GM21528 (cell line): ENCODE data around the gene PCF11.
"Not testable (repeated sequence)": the region's sequence is repeated elsewhere in the genome, so short reads cannot be mapped to it uniquely, and the experiment has no call there.

Source experiments
- ATAC-seq: cut with Tn5 transposase; IDR thresholded peaks from one replicate; pipeline ENCODE4 v1.9.1; 2021; ENCODE audit warnings: mild to moderate bottlenecking, moderate library complexity; ENCODE audit not compliant: unreplicated experiment, low FRiP score

PCF11 gene

DNA sequence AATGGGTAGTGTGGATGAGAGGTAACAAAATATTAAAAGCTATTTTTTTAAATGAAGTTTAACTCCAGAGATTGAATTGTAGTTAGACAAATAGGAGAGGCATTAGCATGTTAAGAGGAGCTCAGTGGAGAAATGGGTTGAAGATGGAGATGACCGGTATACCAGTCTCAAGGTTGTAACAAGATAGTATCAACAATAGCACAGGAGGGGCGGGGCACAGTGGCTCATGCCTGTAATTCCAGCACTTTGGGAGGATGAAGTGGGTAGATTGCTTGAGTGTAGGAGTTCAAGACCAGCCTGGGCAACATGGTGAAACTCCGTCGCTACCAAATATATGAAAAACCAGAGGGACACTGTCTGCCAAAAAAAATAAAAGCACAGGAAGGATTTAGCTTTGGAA lies 30.5 kb downstream of the PCF11 start:
- no peak for ATAC-seq

DNA sequence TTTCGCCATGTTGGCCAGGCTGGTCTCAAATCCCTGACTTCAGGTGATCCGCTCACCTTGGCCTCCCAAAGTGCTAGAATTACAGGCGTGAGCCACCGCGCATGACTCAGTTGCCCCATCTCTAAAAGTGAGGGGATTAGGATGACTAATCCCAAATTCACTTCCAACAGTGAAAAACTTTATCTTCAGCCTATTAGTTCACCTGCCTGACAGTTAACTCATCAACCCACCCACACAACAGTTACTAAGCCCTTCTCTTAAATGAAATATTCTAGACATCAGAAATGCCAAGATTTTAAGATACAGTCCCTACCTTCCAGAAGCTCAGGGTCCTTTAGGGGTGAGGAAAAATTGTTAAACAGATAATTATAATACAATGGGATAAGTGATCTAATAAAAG lies 34.6 kb downstream of the PCF11 start:
- no peak for ATAC-seq

DNA sequence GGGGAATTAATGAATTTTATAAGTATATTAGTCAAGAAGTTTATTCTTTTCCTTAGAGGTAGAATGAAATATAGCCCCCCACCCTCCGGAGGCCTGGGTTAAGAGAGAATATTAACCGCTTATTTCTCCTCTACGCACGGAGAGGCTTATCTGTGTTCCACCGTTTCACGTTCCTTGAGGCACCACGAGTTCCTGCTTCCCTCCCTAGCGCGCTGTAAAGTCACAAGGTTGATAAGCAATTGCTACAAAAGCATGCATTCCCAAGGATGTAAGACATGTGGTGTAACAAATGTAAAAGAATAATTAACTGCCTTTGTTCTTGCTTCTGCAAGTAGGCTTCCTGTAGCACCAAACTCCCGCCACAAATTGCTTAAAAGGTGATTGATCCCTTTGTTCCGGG lies 35.1 kb downstream of the PCF11 start:
- no peak for ATAC-seq

DNA sequence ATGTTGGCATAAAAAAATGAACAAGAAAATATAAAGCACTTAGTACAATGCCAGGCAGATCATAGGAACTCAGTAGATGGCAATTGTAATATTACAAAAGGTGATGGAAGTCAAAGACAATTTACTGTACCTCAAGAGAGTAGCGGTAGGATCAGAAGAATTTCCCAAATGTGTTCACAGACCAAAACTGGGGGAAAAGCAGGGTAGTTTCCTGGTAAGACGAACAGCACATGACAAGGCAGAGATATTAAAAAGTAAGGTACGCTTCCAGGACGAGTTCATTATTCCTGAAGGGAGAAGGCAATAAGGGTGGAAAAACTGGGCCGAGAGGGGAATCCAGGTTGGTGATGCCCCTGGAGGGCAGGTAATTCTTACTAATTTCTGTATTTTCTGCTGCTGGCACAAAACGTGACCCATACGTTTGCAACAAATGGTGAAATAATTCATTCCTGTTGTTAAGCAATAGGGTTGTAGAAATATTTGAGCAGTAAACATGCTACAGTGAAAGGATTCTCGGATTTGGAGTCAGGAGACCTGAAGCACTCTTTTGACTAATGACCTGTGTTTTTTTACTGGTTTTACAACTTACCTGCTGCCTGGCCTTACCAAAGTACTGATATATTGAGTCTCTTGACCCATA lies 35.8 kb downstream of the PCF11 start:
- ATAC-seq: no peak

DNA sequence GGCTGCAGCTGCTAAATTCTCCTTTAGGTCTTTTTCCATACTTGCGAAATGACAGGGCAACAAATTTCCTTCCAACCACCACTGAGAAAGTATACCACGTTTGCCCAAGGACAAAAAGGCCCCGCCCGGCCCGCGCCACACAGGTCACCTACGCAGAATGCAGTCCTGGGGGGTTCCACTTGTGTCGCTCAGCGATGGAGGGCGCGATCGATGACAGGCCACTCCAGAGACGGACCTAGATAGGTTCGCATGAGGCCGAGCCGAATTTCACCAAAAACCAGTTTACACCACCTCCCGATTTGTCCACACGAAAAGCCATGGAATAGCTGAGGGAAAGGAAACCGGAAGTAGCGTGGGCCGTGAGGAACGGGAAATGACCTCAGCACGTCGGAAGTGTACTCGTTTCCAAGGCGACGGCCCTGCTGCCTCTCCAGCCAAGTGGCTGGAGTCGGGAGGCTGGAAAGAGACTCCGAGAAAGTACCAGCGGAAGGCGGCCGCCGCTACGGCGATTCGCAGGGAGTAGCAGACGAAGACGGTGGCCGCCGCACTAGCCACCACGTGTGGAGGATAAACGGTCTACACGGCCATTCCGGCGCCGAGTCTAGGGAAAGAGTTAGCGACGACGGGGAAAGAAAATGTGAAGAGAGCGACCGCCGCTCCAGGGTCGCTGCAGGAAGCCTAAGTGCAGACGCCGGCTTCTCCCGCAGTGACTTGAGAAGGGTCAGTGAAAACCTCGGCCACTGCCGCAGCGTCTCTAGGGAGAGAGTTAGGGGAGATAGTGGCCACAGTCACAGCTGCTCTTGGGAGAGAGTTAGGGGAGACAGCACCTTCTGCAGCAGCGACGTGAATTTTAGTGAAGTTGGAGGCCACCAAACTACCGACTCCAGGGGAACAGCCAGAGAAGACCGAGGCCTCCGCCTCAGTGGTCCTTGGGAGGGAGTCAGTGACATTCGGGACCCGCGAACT lies 36.7 kb downstream of the PCF11 start, which contains the start of gene ANKRD42:
Gene ANKRD42 (plus strand): TSS at position 398 of the 966 bp plus-strand sequence. CDS start 959 bp downstream, outside the sequence.
- ATAC-seq: peak; percentile 96

DNA sequence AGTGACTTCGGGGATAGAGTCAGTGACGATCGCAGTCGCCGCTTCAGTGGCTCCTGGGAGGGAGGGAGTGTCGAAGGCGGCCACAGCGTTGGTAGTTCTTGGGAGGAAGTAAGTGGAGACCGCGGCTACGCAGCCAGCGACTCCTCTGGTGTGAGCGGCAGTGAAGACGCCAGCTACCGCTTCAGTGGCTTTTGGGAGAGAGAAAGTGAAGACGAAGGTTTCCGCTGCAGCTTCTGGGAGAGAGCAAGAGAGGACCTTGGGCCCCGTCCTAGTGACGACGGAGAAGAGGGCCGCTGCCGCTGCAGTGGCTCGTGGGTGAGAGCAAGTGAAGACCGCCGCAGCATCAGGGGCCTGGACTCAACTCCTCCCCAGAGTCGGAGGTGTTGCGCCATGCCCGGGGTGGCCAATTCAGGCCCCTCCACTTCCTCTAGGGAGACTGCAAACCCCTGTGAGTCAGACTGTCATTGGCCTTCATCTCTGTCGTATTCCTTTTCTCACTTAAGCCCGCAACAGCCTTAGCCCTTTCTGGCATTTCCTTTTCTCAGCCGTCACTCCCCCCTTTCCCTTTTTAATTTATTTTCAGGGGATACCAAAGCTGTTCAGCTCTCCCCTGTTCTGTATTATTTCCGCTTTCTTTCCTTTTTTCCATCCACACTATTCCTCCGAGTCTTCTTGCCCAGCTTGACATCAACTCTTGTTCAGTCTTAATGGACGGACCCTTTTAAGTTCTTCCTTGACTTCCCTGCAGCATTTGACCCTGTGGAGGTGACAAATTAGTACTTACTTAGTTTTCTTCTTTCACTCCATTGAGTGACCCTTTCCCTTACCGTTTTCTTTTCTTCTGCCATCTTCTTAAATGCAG lies 37.6 kb downstream of the PCF11 start:
- peak; percentile 72 for ATAC-seq

DNA sequence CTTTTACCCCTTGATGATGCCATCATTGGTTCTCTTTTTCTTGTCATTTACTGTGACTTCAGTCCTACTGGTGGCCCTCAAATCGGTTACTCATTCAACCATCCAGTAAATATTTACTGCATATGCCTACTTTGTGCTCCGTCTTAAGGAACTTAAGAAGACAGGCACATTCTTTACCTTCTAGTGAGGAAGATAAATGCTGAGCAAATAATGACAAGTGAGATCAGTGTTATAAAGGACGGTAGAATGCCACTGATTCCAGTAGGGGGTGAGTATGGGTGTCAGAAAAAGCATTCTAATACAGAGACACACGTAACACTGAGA lies 38.2 kb downstream of the PCF11 start:
- ATAC-seq: no peak

DNA sequence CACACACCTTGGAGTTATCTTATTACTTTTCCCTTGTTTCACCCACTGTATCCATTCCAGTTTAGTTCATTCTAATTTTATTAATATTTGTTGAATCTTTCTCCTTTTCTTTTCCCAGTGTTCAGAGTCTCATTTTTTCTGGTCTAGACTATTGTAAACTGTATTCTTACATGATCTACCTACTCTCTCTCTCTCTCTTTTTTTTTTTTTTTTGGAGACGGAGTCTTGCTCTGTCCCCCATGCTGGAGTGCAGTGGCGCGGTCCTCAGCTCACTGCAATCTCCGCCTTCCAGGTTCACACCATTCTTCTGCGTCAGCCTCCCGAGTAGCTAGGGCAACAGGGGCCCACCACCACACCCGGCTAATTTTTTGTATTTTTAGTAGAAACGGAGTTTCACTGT lies 38.7 kb downstream of the PCF11 start:
- ATAC-seq: no peak

DNA sequence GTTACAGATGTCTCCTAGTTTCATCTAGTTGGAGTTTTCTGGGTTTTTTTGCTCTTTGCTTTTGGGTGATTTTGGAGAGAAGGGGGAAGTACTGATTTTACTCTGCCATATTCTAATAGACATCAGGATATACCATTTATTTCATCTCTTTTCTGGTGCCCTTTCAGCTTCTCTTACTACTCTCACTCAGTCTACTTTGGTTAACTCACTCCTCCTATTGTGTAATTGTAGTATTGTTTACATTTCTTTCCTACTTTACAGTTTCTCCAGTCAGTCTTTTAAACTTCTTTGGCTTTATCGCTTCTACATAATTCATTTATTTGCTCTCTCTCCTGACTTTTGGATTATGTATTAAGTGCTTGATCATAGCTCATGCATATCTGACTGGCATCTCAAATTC lies 43.1 kb downstream of the PCF11 start:
- ATAC-seq: no peak

DNA sequence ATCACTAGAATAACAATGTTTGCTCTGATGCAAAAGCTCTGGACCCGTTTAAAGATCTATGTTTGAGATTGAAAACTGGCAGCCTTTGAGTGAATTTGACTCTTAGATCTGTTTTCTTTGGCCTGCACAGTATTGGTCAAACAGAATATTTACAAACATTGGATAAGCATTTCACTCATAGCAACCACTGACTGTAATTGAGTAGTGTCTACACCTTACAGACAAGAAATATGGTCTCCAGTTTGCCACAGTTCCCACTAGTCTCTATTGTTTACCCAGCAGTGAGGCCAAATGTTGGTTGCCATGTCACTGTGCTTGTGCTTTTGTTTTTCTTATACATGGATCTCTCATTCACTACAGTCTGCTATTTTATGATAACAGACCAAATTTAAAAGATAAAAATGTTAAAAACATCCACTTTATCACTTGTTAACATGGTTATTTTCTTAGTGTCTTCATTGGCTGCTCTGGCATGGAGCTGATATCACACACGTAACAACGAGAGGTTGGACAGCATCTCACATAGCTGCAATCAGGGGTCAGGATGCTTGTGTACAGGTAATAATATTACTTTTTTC lies 48.8 kb downstream of the PCF11 start:
- ATAC-seq: no peak

DNA sequence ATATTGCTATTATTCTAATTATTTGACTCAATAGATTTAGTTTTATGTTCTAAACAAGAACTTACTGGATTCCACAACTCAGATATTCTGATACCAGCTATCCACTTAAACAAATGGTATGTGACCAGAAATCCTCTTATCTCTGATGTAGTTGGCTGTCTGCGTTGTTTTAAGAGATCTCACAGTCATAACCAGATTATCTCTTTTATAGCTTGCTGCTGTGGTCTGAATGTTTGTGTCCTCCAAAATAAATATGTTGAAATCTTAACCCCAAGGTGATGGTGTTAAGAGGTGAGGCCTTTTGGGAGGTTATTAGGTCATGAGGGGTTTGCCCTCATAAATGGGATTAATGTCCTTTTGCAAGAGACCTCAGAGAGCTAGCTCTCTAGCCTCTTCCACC lies 49.3 kb downstream of the PCF11 start:
- no peak for ATAC-seq

DNA sequence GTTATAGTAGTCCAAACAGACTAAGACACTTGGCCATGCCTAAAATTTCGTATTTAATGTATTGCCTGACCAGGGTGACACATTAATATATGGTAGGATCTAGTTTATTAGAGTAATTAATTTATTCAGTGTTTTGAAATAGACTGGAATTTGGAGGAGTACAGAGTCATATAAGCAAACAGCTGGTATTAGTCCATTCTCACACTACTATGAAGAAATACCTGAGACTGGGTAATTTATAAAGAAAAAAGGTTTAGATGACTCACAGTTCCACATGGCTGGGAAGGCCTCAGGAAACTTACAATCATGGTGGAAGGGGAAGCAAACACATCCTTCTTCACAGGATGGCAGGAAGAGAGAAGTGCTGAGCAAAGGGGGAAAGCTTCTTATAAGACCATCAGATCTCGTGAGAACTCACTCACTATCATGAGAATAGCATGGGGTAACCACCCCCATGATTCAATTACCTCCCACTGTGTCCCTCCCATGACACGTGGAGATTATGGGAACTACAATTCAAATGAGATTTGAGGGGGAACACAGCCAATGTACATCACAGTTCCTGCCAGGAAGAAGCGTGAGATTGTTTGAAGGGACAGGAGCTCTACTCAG lies 49.9 kb downstream of the PCF11 start:
- not testable (repeated sequence) for ATAC-seq

DNA sequence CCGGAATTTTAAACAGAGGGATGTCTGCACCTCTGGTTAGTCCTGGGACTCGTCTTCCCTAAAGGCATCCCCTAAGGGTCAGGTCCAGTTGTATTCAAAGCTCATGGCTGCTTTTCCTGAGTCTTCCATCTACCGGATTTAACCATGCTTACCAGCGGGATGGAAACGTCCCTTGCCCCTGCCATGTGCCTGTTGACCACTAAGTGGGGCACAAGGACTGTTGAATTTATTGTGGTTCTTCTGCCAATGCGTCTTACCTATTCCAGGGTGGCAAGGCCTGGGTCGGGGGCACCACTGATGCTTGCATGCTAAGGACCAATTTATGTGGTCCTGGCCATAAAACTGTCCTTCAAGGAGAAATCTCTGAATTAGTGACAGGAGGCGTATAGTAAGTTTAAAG lies 62.2 kb downstream of the PCF11 start:
- ATAC-seq: no peak

DNA sequence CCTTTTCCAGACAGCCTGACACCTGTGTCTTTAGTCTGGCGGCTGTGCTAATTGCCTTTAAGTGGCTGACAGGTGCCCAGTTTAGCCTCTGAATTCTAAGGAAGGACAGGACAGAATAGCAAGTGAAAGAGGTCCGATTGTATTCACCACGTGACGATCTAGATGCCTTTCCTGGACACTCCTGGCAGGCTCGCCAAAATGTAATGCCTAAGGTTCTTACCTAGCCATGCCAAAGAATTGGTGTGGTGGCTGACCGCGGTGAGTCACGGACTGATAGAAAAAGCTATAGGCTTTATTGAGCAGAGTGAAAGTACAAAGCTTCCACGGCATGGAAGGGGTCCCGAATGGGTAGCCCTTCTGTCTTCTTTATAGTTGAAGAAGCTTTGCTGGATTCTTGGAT lies 63.3 kb downstream of the PCF11 start:
- no peak for ATAC-seq

DNA sequence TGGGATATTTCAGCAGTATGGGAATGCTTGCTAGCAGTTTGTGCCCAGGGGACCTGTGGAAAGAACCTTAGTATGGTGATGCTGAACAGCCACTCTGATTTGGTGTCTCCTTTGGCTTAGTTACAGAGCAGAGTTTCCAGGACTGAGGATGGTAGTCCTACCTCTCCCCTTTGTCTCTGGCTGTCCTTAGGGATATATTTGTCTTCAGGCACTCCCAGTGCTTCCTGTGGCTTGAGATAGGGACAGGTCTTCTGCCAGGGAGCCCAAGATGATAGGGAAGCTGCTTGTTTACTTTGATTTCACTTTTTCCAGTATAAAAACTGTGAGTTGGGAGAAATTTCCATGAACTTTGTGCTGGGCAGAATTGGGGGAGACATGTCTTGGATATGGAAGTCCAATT lies 64.8 kb downstream of the PCF11 start:
- ATAC-seq: no peak

DNA sequence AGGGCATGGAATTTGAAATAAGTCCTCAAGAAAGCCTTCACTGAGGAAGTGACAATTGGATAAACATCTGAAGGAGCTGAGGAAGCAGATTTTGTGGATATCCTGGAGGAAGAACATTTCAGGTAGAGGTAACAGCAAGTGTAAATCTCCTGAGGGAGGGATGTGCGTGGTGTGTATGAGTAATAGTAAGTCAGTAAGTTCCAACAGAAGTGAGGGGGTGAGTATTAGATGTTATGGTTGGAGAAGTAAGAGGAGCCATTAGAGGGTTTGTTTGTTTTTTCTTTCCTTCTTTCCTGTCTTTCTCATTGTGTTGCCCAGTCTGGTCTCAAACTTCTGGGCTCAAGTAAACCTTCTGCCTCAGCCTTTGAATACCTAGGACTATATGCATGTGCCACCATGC lies 65.6 kb downstream of the PCF11 start:
- no peak for ATAC-seq

DNA sequence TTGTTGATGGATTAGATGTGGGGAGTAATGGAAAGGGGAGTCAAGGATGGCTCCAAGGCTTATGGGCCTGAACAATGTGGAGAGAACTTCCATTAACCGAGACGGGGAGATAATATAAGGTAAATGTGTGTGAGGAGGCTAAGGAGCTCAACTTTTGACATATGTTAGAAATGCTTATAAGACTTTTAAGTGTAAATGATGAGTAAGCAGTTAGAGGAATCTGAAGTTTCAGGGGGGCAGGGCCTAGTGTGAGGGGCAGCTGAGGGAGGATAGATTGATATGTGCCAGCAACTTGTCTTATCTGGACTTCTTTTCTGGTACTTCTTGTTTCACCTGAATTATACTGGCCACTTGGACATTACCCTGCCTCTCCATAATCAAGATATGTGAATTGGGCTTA lies 66.5 kb downstream of the PCF11 start:
- no peak for ATAC-seq

DNA sequence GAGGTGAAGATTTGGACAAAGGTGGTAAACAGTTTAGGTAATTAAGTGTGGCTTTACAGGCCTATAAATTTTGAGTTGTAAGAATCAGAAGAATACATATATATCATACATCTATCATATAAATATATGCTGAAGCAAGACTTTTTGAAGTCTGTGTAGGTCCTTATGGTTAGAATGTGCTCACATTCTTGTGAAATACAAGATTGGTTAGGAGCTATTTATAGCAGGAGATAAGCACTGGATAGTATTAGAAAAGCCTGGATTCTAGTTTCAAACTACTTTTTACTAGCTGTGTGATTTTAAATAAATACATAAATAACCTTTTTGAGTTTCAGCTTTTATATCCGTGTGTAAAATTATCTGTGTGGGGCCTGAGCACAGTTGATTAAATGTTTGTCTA lies 78.9 kb downstream of the PCF11 start:
- no peak for ATAC-seq
